ENCODE measurements around the gene COL5A3.
"Not testable (repeated sequence)": the region's sequence is repeated elsewhere in the genome, so short reads cannot be mapped to it uniquely, and the experiment has no call there.

DNA sequence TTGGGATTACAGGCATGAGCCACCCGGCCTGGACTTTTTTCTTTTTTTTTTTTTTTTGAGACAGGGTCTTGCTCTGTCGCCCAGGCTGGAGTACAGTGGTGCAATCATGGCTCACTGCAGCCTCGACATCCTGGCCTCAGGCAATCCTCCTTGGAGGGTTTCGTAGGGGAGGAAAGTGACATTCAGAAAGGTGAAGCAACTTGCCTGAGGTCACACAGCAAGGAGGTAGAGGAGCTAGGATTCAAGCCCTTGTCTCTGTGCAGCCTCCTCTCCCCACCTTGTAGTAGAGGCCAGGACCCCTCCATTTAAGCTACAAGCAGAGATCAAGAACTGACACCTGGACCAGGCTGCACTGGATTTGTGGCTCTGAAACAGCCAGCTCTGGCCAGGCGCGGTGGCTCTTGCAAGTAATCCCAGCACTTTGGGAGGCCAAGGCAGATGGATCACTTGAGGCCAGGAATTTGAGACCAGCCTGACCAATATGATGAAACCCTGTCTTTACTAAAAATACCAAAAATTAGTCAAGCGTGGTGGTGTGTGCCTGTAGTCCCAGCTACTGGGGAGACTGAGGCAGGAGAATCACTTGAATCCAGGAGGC lies 63.7 kb downstream of the COL5A3 start:
- TF ChIP-seq SMC3 (IDR thresholded peaks at IDR 0.05; ENCODE audit: low read length); SIN3B (IDR thresholded peaks at IDR 0.05; ENCODE audit: low read length); ZNF232 (CRISPR knock-in tag; IDR thresholded peaks at IDR 0.05; ENCODE audit: borderline replicate concordance); MIER2 (CRISPR knock-in tag; IDR thresholded peaks at IDR 0.05); CC2D1A (CRISPR knock-in tag; IDR thresholded peaks at IDR 0.05); ZBTB7A (CRISPR knock-in tag; IDR thresholded peaks at IDR 0.05): not testable (repeated sequence)
- TF ChIP-seq, protein P1, sequence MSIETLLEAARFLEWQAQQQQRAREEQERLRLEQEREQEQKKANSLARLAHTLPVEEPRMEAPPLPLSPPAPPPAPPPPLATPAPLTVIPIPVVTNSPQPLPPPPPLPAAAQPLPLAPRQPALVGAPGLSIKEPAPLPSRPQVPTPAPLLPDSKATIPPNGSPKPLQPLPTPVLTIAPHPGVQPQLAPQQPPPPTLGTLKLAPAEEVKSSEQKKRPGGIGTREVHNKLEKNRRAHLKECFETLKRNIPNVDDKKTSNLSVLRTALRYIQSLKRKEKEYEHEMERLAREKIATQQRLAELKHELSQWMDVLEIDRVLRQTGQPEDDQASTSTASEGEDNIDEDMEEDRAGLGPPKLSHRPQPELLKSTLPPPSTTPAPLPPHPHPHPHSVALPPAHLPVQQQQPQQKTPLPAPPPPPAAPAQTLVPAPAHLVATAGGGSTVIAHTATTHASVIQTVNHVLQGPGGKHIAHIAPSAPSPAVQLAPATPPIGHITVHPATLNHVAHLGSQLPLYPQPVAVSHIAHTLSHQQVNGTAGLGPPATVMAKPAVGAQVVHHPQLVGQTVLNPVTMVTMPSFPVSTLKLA (IDR thresholded peaks at IDR 0.05) = not testable (repeated sequence)
